GM21526 (cell line): Measurements from ENCODE around the gene MACROD2.
"Not testable (repeated sequence)": the region's sequence is repeated elsewhere in the genome, so short reads cannot be mapped to it uniquely, and the experiment has no call there.

ENCODE experiments used
- ATAC-seq: cut with Tn5 transposase; IDR thresholded peaks from one replicate; pipeline ENCODE4 v1.9.1; 2021; ENCODE audit warnings: moderate library complexity; ENCODE audit not compliant: unreplicated experiment, low FRiP score

The MACROD2 gene

GRCh38 chr20:15098351-15098750 is 1103.0 kb downstream of the MACROD2 start:
- ATAC-seq, result no peak

- no peak for ATAC-seq
Measured at GRCh38 chr20:15099130-15099529, 1103.8 kb downstream of the MACROD2 start.

GRCh38 chr20:15100506-15101160 is 1105.3 kb downstream of the MACROD2 start:
- ATAC-seq, result no peak

GRCh38 chr20:15107931-15108330 is 1112.6 kb downstream of the MACROD2 start:
- no peak for ATAC-seq

- no peak for ATAC-seq
Measured at GRCh38 chr20:15109494-15109893, 1114.2 kb downstream of the MACROD2 start.

- no peak for ATAC-seq
Measured at GRCh38 chr20:15111654-15112053, 1116.3 kb downstream of the MACROD2 start.

- ATAC-seq, result no peak
Measured at GRCh38 chr20:15113144-15113773, 1117.9 kb downstream of the MACROD2 start.

GRCh38 chr20:15119852-15120487 is 1124.7 kb downstream of the MACROD2 start:
- no peak for ATAC-seq

GRCh38 chr20:15122613-15123012 is 1127.3 kb downstream of the MACROD2 start:
- no peak for ATAC-seq

- ATAC-seq, result no peak
Measured at GRCh38 chr20:15131176-15131575, 1135.9 kb downstream of the MACROD2 start.

GRCh38 chr20:15138548-15139126 is 1143.3 kb downstream of the MACROD2 start:
- ATAC-seq, result no peak

- no peak for ATAC-seq
Measured at GRCh38 chr20:15139522-15139921, 1144.2 kb downstream of the MACROD2 start.

GRCh38 chr20:15140286-15140685 is 1145.0 kb downstream of the MACROD2 start:
- no peak for ATAC-seq

GRCh38 chr20:15140940-15141339 is 1145.6 kb downstream of the MACROD2 start:
- ATAC-seq, result not testable (repeated sequence)

- no peak for ATAC-seq
Measured at GRCh38 chr20:15141861-15142260, 1146.5 kb downstream of the MACROD2 start.

- no peak for ATAC-seq
Measured at GRCh38 chr20:15143478-15143877, 1148.2 kb downstream of the MACROD2 start.

GRCh38 chr20:15144916-15145315 is 1149.6 kb downstream of the MACROD2 start:
- no peak for ATAC-seq

- no peak for ATAC-seq
Measured at GRCh38 chr20:15146948-15147347, 1151.6 kb downstream of the MACROD2 start.

GRCh38 chr20:15154070-15154469 is 1158.8 kb downstream of the MACROD2 start:
- no peak for ATAC-seq

GRCh38 chr20:15155848-15156401 is 1160.6 kb downstream of the MACROD2 start:
- no peak for ATAC-seq

GRCh38 chr20:15158533-15158932 is 1163.2 kb downstream of the MACROD2 start:
- ATAC-seq, result no peak
